Subcutaneous abdominal adipose tissue (tissue), 5 donors: ENCODE measurements around the gene TRPV3.

Experiments used
- H3K27ac ChIP-seq: one replicate; pipeline ENCODE4 v1.7.0; 2013; ENCODE audit warnings: low read depth, mild to moderate bottlenecking, inconsistent platforms, low read length, moderate library complexity
- H3K27me3 ChIP-seq, 5 donors: one replicate each; pipeline ENCODE4 v1.7.0; 2013; ENCODE audit warnings: low read length in 5 of 5, inconsistent platforms in 1 of 5; ENCODE audit not compliant: control insufficient read depth in 5 of 5, insufficient read depth in 4 of 5
- H3K36me3 ChIP-seq, 5 donors: one replicate each; pipeline ENCODE4 v1.7.0; 2013; ENCODE audit warnings: low read length in 5 of 5; ENCODE audit not compliant: control insufficient read depth in 5 of 5, insufficient read depth in 5 of 5
- H3K4me1 ChIP-seq, 5 donors: one replicate each; pipeline ENCODE4 v1.7.0; 2013; ENCODE audit warnings: low read length in 5 of 5, mild to moderate bottlenecking in 3 of 5, moderate library complexity in 1 of 5; ENCODE audit not compliant: control insufficient read depth in 5 of 5, insufficient read depth in 5 of 5
- H3K4me3 ChIP-seq, 5 donors: one replicate each; pipeline ENCODE4 v1.7.0; 2013; ENCODE audit warnings: low read length in 5 of 5, low read depth in 1 of 5
- H3K9ac ChIP-seq, 5 donors: one replicate each; pipeline ENCODE4 v1.7.0; 2013; ENCODE audit warnings: low read length in 5 of 5, mild to moderate bottlenecking in 4 of 5, moderate library complexity in 3 of 5
- H3K9me3 ChIP-seq, 5 donors: one replicate each; pipeline ENCODE4 v1.7.0; 2013; ENCODE audit warnings: low read length in 5 of 5; ENCODE audit not compliant: control insufficient read depth in 5 of 5
- donor health status: healthy.
- donor health status: healthy.
- donor health status: healthy.
- donor health status: healthy.
- donor health status: healthy.

TRPV3 gene

GRCh38 chr17:3549610-3550162 is 7.9 kb downstream of the TRPV3 start:
- Histone ChIP-seq H3K27ac (no peak overlapping the region), H3K27me3 (peaks cover 0 to 6% (median 0%) of the 10 kb centered on the region in 5 donors), H3K9ac (no peak overlapping the region), H3K4me3 (no peak overlapping the region), H3K4me1 (no peaks in the 10 kb centered on the region), H3K36me3 (no peaks in the 10 kb centered on the region), H3K9me3 (no peaks in the 10 kb centered on the region)

- H3K4me1 ChIP-seq: no peaks in the 10 kb centered on the region
- H3K9ac ChIP-seq: no peak overlapping the region
- no peak overlapping the region for H3K4me3 ChIP-seq
- no peak overlapping the region for H3K27ac ChIP-seq
- H3K27me3 ChIP-seq: peaks cover 0 to 4% (median 0%) of the 10 kb centered on the region in 5 donors
- no peaks in the 10 kb centered on the region for H3K9me3 ChIP-seq
- no peaks in the 10 kb centered on the region for H3K36me3 ChIP-seq
Observed at GRCh38 chr17:3547628-3548027, 10.0 kb downstream of the TRPV3 start.

GRCh38 chr17:3546997-3547396 is 10.6 kb downstream of the TRPV3 start:
- Histone ChIP-seq H3K4me3 (no peak overlapping the region), H3K36me3 (no peaks in the 10 kb centered on the region), H3K27me3 (peaks cover 0 to 4% (median 0%) of the 10 kb centered on the region in 5 donors), H3K9me3 (no peaks in the 10 kb centered on the region), H3K9ac (no peak overlapping the region), H3K4me1 (no peaks in the 10 kb centered on the region), H3K27ac (no peak overlapping the region)

GRCh38 chr17:3546521-3546920 is 11.1 kb downstream of the TRPV3 start:
- Histone ChIP-seq H3K27ac (no peak overlapping the region), H3K9ac (no peak overlapping the region), H3K4me1 (no peaks in the 10 kb centered on the region), H3K4me3 (no peak overlapping the region), H3K27me3 (peaks cover 0 to 4% (median 0%) of the 10 kb centered on the region in 5 donors), H3K9me3 (no peaks in the 10 kb centered on the region), H3K36me3 (no peaks in the 10 kb centered on the region)

- H3K4me1 ChIP-seq: no peaks in the 10 kb centered on the region
- H3K36me3 ChIP-seq: no peaks in the 10 kb centered on the region
- H3K9ac ChIP-seq: no peak overlapping the region
- no peaks in the 10 kb centered on the region for H3K9me3 ChIP-seq
- no peak overlapping the region for H3K27ac ChIP-seq
- no peak overlapping the region for H3K4me3 ChIP-seq
- peaks cover 0 to 4% (median 0%) of the 10 kb centered on the region in 5 donors for H3K27me3 ChIP-seq
Observed at GRCh38 chr17:3545151-3545550, 12.5 kb downstream of the TRPV3 start.

GRCh38 chr17:3544365-3544764 is 13.2 kb downstream of the TRPV3 start:
- H3K36me3 ChIP-seq: no peaks in the 10 kb centered on the region
- H3K27ac ChIP-seq: no peak overlapping the region
- H3K4me1 ChIP-seq: no peaks in the 10 kb centered on the region
- H3K4me3 ChIP-seq: no peak overlapping the region
- no peaks in the 10 kb centered on the region for H3K9me3 ChIP-seq
- H3K27me3 ChIP-seq: peaks cover 0 to 4% (median 0%) of the 10 kb centered on the region in 5 donors
- H3K9ac ChIP-seq: no peak overlapping the region

- no peaks in the 10 kb centered on the region for H3K36me3 ChIP-seq
- no peaks in the 10 kb centered on the region for H3K4me1 ChIP-seq
- no peak overlapping the region for H3K9ac ChIP-seq
- no peaks in the 10 kb centered on the region for H3K9me3 ChIP-seq
- no peak overlapping the region for H3K4me3 ChIP-seq
- no peak overlapping the region for H3K27ac ChIP-seq
- H3K27me3 ChIP-seq: peaks cover 0 to 4% (median 0%) of the 10 kb centered on the region in 5 donors
Observed at GRCh38 chr17:3543453-3543852, 14.2 kb downstream of the TRPV3 start.

- Histone ChIP-seq H3K27ac (no peak overlapping the region), H3K9me3 (no peaks in the 10 kb centered on the region), H3K4me1 (no peaks in the 10 kb centered on the region), H3K36me3 (no peaks in the 10 kb centered on the region), H3K4me3 (no peak overlapping the region), H3K27me3 (peaks cover 0 to 4% (median 0%) of the 10 kb centered on the region in 5 donors), H3K9ac (no peak overlapping the region)
Observed at GRCh38 chr17:3542410-3543088, 15.1 kb downstream of the TRPV3 start.

GRCh38 chr17:3539881-3540540 is 17.6 kb downstream of the TRPV3 start:
- Histone ChIP-seq H3K36me3 (no peaks in the 10 kb centered on the region), H3K27me3 (peaks cover 0 to 4% (median 0%) of the 10 kb centered on the region in 5 donors), H3K9me3 (no peaks in the 10 kb centered on the region), H3K27ac (no peak overlapping the region), H3K9ac (no peak overlapping the region), H3K4me3 (no peak overlapping the region), H3K4me1 (peaks cover 3 to 13% (median 10%) of the 10 kb centered on the region in 5 donors)

- no peak overlapping the region for H3K27ac ChIP-seq
Observed at GRCh38 chr17:3536716-3537115, 20.9 kb downstream of the TRPV3 start.

More at GRCh38 chr17:3536716-3537115, 20.9 kb downstream of the TRPV3 start:
- H3K27me3 ChIP-seq: no peaks in the 10 kb centered on the region
- peaks cover 3 to 17% (median 14%) of the 10 kb centered on the region in 5 donors for H3K4me1 ChIP-seq
- no peak overlapping the region for H3K9ac ChIP-seq
- no peaks in the 10 kb centered on the region for H3K9me3 ChIP-seq
- H3K4me3 ChIP-seq: no peak overlapping the region
- H3K36me3 ChIP-seq: no peaks in the 10 kb centered on the region
